Measurements from ENCODE around the gene ADRA2C.

ADRA2C gene

DNA sequence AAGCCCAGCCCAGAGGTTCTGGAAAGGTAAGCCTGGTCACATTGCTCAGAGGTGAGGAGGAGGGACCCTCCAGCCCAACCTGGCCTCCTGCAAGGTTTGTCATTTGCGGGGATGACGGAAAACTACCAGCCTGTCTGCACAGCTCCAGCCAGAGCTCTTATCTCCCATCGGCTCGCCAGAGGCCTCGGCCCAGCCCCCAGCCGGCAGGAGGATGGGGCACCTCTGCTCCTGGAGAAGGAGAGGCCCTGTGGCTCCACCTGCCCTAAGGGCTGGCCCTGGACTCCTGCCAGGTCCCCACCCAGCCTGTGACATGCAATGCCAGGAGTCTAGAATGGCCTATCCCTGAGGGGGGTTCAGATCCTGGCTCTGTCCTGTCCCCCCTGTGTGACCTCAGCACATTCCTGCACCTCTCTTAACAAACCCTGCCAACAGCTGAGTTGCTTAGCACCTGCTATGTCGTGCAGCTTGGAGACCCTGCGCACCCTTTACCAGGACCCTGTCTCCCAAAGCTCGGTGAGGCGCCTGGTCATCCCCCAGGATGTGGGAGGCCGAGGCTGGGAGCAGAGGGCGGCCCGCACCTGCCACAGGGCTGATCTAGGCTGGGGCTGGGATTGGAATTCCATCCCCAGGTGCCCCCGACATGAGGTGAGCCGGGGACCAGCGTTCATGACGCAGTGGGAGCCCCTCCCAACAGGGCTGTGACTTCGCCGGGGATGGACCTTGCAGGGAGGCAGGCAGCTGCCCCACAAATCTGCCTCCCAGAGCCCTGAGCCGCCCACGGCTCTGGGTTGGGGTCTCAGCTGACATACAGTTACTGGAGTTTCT, 14.4 kb downstream of the ADRA2C start:
- DNase-seq: no peak

DNA sequence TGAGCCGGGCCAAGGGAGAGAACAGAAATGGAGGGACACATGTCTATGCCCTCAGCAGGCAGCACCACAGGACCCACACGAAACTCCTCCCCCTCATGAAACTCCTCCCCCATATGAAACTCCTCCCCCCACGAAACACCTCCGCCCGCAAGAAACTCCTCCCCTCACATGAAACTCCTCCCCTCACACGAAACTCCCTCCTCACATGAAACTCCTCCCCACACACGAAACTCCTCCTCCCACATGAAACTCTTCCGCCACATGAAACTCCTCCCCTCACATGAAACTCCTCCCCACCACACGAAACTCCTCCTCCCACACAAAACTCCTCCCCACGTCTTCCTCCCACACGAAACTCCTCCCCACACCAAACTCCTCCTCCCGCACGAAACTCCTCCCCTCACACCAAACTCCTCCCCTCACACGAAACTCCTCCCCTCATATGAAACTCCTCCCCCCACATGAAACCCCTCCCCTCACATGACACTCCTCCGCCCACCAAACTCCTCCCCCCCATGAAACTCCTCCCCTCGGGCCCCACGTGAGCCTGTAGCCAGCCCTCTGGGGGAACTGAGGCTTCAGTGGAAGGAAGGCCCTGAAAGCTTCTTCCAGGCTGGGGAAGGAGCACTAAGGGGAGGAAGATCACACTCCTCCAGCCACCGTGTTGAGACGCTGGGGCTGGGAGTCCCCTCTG, 15.2 kb downstream of the ADRA2C start:
- no peak for DNase-seq

GRCh38 chr4:3781997-3782930, 16.1 kb downstream of the ADRA2C start:
- no peak for DNase-seq

DNA sequence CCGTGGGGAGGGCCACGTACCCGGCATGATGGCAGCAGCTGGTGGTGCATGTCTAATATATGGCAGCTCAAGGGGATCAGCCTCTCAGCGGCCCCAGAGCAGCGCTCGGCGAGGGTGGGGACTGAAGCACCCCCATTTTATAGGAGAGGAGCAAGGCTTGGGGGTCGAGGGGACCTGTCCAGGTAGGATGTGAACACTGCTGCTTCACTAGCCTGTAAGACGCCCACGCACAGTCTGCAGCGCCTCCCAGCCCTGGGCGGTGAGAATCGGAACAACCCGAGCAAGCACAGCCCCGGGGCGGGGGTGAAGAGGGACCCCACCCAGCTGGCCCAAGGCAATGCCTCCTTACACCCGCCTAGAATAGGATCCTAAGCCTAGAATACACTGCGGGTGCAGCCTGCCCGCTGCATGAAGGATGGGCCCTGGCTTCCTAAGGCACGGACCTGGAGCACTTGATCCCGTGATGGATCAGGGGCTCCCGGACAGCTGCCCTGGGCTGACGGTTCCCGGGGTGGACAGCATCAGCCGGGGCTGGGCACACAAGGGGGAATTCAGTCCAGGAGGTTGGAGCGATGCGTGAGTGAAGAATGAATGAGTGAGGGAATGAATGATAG, 17.6 kb downstream of the ADRA2C start:
- DNase-seq: no peak

DNA sequence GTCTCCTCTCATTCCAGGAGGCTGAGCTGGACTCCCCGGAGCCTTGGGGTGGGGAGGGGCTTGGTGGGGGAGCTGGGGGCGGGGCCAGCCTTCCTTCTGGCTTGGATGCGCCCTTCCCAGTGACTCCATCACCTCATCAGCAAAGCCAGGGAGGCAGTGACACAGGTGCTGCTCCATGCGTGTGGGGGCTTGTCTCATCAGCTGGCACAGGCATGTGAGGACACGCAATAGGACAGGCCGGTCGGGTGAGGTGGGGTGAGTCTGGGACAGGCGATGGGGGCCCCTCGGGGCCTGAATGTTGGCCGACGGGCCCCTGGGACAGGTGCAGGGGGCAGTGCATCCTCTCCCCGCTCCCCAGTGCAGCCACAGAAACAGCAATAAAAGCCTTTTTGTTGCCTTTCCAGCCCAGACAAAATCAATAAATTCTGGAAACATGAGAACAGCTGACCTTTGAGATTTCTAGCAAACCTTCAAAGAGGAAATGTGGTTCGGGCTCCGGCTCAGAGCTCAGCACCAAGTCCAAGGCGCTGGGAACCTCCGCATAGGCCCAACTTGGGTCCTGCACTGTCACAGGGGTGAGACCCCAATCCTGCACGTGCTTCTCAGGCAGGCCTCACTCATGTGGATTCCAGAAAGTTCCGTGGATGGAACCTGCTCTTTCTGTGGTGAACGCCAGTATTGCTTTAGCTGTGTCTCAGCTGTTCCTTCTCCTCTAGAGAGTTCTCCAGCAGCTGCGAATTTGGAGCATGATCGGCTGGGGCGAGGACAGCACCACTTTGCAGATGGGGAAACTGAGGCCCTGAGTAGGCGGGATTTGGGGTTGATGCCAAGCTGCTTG, 18.5 kb downstream of the ADRA2C start:
- DNase-seq: no peak

- DNase-seq: no peak
Observed at GRCh38 chr4:3785292-3785565, 19.0 kb downstream of the ADRA2C start.

- no peak for DNase-seq
Observed at GRCh38 chr4:3786196-3786869, 20.1 kb downstream of the ADRA2C start.

DNA sequence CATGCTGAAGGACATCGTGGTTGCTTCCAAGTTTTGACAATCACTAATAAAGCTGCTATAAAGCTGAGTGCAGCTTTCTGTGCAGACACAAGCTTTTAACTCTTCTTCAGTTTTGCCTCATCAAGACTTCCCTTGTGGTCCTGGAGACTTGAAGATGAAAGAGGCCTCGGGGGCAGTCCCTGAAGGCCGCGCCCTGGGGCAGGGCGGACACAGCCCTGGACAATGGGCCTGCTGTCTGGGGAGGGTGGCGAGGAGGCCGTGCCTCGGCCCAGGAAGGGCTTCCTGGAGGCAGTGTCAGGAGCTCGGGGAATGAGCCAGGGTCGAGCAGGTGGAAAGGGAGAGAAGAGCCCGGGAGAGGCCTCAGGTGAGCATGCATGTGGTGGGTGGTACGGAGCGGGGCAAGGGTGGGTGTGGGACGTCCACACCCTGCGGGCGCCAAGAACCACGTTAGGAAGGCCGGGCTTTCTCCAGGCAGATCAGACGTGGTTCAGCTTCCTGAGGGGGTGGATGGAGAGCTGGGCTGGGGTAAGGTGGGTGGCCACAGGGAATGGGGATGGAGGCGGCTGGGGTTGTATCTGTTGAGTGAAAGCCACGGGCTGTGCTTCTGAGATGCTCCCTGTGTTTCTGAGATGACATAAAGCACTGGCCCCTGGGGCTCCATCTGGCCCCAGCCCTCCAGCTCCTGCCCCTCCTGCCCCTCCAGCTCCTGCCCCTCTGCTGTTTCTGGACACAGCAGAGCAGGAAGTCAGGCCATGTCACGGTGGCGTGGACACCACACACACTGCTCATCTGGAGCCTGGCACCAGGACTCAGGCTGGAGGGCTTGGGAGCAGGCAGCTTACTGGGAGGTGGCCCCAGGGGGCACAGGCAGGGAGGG, 21.5 kb downstream of the ADRA2C start:
- no peak for DNase-seq

DNA sequence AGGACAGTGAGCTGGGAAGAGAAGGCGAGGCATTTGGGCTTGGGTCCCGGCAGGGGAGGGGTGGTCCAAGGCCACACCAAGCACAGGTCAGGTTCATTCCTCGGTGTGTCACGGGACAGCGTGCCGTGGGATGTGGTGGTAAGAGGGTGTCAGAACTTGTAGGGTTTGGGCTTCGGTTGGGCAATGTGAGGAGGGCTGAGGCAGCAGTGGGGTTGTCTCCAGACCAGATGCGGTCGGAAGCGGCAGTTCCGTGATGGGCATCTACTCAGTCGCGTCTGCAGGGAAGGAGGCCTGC, 22.1 kb downstream of the ADRA2C start:
- no peak for DNase-seq

DNA sequence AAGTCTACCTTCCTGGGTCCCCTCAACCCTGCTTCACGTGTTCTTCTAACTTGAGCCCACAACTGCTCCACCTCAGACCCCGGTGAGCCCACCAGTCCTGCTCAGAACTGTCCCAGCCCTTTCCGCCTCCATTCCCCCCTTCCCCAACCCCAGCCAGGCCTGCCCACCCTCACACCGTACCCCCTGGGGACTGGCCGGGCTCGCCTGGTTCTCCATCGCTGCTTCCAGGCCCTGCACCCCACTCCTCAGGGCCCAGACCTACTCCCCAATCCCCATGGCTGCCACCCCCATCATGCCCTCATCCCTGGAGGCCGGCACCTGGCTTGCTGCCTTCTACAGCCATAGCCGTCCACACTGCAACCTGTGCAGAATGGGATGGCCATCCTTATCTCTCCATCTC, 23.4 kb downstream of the ADRA2C start:
- DNase-seq: no peak

- DNase-seq: no peak
Observed at GRCh38 chr4:3790006-3790561, 23.9 kb downstream of the ADRA2C start.

DNA sequence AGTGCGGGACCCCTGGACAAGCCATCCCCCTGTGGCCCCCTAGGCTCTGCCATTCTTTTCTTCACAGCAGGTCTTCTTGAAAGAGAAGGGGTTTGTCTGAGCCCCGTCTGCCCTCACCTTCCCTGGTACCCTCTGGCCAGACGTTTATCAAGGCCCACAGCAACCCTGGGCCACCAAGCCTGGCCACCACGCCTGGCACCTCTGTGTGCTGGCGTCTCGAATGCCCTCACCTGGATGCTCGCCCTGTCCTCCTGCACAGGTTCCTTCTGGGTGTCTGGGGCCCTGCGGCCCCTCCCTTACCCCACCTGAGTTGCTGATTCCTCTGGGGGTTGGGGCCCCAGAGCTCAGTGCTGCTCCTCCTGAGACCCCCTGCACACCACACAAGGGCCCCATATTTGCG, 25.1 kb downstream of the ADRA2C start:
- no peak for DNase-seq

DNA sequence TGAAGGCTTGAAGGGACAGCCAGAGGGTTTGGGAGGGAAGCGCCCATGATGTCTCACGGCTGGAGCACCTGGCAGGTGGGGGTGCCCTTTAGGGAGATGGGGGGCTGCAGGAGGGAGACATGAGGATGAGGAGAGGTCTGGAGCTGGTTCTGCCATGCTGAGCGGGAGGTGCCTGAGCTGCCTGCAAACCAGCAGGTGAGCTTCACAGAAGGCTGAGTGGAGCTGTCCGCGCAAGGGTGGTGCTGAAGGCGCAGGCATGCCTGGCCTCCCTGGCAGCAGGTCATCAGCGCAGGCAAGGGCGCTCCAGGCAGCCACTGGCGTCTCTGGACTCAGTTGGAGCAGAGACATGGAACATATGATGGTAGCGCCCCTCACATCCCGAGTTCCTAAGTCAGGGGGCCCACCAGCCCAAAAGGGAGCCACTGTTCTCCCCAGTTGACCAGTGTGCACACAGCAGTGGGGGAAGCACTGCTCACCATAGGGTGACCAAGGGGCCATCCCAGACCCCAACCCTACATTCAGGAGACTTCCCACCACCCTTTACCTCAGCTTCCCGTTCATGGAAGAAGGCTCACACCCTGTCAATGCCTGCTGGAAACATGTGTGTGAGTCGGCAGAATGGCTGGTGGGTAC, 25.8 kb downstream of the ADRA2C start:
- DNase-seq: no peak

- no peak for DNase-seq
Observed at GRCh38 chr4:3792813-3793212, 26.6 kb downstream of the ADRA2C start.

GRCh38 chr4:3793545-3793944, 27.4 kb downstream of the ADRA2C start:
- no peak for DNase-seq

DNA sequence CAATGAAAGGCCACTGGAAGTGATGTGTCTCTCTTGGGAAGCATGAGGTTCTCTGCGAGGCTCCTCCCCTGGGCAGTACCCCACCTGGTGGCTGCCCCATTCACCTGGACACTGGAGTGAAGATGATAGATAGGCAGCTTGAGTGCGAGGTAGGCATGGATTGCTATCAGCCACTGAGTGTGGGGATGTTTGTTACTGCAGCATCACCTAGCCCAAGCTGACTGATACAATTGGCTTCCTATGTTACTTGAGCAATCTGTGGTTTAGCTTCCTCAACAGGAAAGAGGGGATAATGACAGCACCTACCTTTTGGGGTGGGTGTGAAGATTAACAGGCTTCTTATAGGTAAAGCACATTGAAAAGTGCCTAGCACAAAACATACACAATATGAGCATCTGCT, 30.8 kb downstream of the ADRA2C start:
- no peak for DNase-seq

DNA sequence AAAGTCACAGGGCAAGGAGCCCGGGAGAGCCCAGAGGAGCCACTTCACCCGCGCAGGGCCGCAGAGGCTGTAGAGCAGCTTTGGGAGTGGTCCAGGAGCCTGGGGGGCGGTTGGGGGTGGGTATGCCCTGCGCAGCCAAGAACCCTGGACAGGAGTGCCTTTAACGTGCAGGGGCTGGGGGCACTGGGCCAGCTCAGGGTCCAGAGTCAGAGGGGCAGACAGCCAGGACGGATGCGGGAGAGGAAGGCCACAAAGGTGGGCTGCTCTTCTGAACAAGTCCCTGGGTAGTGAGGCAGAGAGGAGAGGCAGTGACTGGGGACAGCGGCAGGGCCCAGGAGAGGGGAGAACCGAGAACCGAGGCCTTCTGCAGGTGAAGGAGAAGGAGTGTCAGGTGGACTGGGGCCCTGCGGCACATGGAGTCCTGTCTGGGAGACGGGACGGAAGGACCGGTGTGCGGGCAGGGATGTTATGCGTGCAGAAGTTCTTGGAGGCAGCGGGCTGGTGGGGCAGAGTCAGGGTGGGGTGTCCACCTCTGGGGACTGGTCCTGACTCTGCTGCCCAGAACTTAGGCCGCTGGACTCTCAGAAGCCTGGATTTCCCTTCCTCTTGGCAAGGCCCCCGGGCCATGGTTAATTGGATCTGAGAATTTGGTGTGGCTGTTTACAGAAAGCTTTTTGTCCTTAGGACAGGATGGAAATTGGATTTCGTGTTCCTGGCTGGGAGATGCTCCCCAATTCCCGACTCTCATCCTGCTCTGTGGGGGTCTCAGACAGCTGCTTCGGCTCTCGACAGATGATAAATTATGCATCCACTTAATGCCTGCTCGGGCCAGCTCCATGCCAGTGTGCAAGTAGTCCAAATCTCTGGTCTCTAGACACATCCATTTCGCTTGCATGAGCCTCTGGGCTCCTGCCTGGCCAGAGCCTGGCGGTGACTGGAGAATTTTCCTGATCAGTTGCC, 31.9 kb downstream of the ADRA2C start:
- no peak for DNase-seq

DNA sequence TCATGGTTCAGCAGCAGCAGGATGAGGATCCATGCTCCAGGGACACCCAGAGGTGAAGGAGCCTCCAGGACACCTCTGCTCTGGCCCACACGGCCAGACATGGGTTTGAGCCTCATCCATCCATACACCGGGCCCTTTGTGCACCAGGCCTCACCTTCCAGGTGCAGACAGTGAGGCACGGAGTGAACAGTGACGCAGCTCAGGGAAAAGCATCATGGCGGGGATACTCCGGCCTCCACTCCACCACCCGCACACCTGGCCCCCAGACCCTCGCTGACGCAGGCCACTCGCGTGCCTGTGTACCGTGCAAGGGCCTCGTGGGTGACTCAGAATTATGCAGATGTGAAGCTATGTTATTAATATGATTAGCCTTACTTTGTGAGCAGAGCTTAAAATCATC, 33.3 kb downstream of the ADRA2C start:
- DNase-seq: no peak

DNA sequence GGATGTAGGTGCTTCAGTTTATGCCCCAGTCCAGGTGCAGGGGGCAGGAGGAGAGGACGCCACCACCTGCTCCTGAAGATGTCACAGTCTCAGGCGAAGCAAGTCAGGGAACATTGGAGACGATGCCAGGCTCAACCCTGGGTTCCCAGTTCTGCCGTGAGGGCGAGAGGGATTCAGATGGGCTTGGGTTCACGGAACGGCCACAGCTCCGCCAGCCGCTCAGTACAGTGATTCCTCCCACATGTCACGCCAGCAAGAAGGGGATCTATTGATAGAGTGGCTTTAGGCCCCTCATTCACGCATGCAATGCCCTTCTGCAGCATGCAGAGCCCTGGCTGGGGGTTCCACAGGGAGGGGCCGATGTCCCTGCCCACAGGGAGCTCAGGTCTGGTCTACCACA, 34.2 kb downstream of the ADRA2C start:
- no peak for DNase-seq
